Endothelial cell of umbilical vein (primary cell): ENCODE data around the gene ASB2.

ENCODE experiments used
- CTCF ChIP-seq, 2 donors: IDR thresholded peaks; 1 replicate in 1 of 2; 2 replicates in 1 of 2; pipeline ENCODE4 v1.5.1; 2011; ENCODE audit warnings: low read length in 2 of 2, mild to moderate bottlenecking in 2 of 2, moderate library complexity in 2 of 2, control low read depth in 1 of 2, inconsistent platforms in 1 of 2, low read depth in 1 of 2; ENCODE audit not compliant: insufficient read depth in 1 of 2; ENCODE audit errors: extremely low read depth in 1 of 2
- EZH2 ChIP-seq: IDR thresholded peaks from 2 replicates; pipeline ENCODE4 v1.6.1; 2012; ENCODE audit warnings: borderline replicate concordance, low read depth, mild to moderate bottlenecking, moderate library complexity, low read length, inconsistent platforms; ENCODE audit not compliant: severe bottlenecking
- FOS ChIP-seq: IDR thresholded peaks from 2 replicates; pipeline ENCODE4 v1.6.1; 2011; ENCODE audit warnings: mild to moderate bottlenecking, low read length, moderate library complexity, borderline replicate concordance; ENCODE audit not compliant: insufficient read depth
- JUN ChIP-seq: IDR thresholded peaks from 2 replicates; pipeline ENCODE4 v1.6.1; 2011; ENCODE audit warnings: borderline replicate concordance, low read depth; ENCODE audit not compliant: insufficient read length, insufficient read depth
- MAX ChIP-seq: IDR thresholded peaks from 2 replicates; pipeline ENCODE4 v1.6.1; 2011; ENCODE audit not compliant: insufficient read depth, insufficient read length
- MYC ChIP-seq: IDR thresholded peaks from one replicate; pipeline ENCODE4 v1.6.1; 2011; ENCODE audit warnings: mild to moderate bottlenecking, low read depth, low read length
- POLR2A ChIP-seq: IDR thresholded peaks from 2 replicates; pipeline ENCODE4 v1.6.1; 2012; ENCODE audit warnings: low read depth, mild to moderate bottlenecking, control low read depth, low read length
- POLR2AphosphoS5 ChIP-seq: IDR thresholded peaks from 2 replicates; pipeline ENCODE4 v1.6.1; 2012; ENCODE audit warnings: low read depth, mild to moderate bottlenecking, control low read depth, low read length, moderate library complexity; ENCODE audit not compliant: insufficient read depth

GRCh38 chr14:94008234-94008633, 31.9 kb upstream of the ASB2 start:
- TF ChIP-seq CTCF (IDR thresholded peaks at IDR 0.05; ENCODE audit: extremely low read depth in 1 of 2, insufficient read depth in 1 of 2, low read depth in 1 of 2, low read length in 2 of 2) (no peak), POLR2A (no peak), MYC (no peak), EZH2 (no peak), POLR2AphosphoS5 (no peak), MAX (no peak), JUN (no peak), FOS (no peak)
